GM13977 (cell line): Measurements from ENCODE around the gene ABCC6.
"Not testable (repeated sequence)": the region's sequence is repeated elsewhere in the genome, so short reads cannot be mapped to it uniquely, and the experiment has no call there.

Experiments used
- DNase-seq: peaks from one replicate; pipeline ENCODE4 v3.0.0; 2012; ENCODE audit warnings: low spot score
- in situ Hi-C: fragments of 300-500 bp; cut with MboI; formaldehyde crosslinking; loops from one replicate; pipeline ENCODE4 v1.12.0; 2022; ENCODE audit warnings: low sequenced_read_pairs, low pct_unique_long_range_greater_than_20kb, mixed read lengths, inconsistent platforms; ENCODE audit not compliant: unreplicated experiment

The ABCC6 gene

DNA sequence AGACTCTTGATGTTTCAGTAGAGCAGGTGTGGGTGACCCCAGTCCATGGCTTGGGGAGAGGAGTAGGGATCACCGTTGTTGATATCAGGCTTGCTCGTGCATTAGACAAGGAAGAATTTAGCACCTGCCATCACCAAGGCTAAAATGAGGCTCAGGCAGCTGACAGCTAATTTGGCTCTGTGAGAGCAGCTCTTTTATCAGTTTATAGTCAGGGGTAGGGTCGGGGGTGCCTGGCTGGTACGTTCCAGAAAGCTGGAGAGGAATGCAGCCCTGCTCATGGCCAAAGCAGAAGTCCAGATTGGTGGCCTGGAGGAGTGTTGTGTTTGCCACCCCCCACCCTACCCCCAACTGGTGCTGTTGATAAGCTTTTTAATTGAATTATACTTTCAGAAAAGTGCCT is 17.4 kb upstream of the ABCC6 start:
- DNase-seq, in situ Hi-C loops: not testable (repeated sequence)

DNA sequence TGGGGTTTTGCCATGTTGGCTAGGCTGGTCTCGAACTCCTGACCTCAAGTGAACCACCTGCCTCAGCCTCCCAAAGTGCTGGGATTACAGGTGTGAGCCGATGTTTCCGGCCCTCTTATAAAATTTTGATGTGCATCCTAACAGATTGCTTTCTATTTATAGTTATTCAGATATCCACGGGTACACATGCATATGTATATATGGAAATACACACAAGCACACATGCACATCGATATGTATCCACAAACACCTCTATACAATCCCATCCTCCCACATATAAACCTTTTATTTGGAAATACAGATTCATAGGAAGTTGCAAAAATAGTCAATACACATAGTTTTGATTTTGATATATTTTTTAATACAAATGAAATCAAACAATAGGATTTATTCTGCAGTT is 14.4 kb upstream of the ABCC6 start:
- DNase-seq, in situ Hi-C loops: not testable (repeated sequence)

DNA sequence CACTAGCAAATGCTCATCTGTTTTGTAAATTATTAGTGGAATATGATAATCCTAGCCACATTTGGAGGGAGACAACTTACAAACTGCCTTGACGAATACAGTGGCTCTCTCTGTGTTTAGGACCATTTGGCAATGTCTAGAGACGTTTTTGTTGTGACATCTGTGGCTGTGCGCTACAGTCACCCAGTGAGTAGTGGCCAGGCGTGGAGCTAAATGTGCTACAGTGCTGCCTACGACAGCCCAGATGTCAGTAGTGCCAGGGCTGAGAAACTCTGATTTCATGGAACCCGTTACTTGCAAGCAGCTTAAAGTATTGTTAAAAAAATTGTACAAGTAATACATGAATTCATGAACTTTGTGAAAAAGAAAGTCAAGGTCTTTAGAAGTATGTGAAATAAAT is 13.8 kb upstream of the ABCC6 start:
- in situ Hi-C loops, DNase-seq: not testable (repeated sequence)

DNA sequence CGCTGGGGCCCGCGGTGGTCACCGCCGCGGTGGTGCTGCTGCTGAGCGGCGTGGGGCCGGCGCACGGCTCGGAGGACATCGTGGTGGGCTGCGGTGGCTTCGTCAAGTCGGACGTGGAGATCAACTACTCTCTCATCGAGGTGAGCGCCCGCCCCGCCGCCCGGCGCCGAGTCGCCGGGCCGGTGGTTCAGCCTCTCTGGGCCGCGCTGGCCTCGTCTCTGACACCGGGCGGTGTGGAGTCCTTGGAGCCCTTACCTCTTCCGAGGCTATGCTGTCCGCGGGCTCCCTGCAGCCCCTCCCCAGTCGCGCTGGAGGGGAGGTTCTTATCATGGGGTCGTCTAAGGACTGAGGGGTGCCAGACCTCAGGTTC is 9.4 kb upstream of the ABCC6 start:
- in situ Hi-C loops: not testable (repeated sequence)

DNA sequence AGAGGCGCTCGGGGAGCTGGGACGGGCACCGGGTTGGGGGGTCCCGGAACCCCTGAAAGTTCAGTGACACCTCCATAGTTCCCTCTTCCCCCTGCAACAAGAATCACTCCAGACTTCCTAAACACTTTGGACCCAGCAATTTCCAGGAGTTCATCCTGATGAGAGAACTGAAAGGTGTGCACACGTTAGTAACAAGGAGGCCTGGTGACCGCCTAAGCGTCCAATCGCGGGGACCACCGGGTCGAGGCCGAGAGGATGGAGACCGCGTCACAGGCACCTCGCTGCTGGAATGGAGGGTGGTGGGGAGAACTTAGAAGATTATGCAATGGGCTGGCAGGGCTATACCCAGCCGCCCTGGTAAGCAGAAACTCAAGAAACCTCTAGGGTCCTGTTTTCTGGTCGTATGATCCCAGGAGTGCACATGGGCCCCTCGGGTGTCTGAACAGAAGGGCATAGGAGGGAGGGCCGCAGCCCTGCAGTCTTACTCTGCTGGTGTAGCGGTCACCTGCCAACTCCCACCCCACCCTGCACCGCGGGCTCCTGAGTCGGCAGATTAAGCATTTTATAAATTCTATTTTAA is 458 bp upstream of the ABCC6 start:
- DNase-seq, in situ Hi-C loops: not testable (repeated sequence)

More for the DNA sequence above, 9.4 kb upstream of the ABCC6 start:
- DNase-seq: not testable (repeated sequence)

DNA sequence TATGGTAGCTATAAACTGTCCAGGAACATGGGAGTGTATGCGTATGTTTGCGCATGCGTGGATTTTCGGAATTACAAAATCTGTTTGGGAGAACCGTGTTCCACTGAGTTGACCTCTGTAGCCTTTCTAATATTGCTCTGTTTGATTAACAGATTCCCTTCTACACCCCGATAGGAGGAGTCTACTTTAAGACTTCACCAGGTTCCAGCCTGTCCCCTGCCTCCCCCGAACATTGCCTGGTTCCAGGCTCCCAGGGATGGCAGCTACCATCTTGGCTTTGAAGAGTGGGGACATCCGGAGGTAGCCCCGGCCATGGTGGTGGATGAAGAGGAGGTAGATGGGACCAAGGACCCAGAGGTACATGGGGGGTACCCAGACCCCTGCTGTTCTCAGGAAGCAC is 1.9 kb downstream of the ABCC6 start:
- in situ Hi-C loops, DNase-seq: not testable (repeated sequence)

DNA sequence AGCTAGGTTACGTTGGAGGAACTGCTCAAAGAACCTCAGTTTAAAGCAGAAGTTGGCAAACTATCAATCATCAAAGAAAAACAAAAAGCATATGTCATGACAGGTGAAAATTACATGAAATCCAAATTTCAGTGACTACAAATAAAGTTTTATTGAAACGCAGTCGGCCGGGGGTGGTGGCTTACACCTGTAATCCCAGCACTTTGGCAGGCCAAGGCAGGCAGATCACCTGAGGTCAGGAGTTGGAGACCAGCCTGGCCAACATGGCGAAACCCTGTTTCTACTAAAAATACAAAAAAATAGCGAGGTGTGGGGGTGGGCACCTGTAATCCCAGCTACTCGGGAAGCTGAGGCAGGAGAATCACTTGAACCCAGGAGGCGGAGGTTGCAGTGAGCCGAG is 2.8 kb downstream of the ABCC6 start:
- DNase-seq: not testable (repeated sequence)

DNA sequence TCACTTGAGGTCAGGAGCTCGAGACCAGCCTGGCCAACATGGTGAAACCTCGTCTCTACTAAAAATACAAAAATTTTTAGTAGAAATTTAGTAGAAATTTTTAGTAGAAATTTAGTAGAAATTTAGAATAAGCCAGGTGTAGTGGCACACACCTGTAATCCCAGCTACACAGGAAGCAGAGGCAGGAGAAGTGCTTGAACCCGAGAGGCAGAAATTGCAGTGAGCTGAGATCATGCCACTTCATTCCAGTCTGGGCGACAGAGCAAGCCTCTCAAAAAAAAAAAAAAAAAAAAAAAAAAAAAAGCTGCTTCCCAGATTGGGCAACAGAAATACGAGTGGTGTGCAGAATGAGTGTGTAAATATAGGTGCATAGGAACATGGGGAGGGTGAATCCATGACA is 4.5 kb downstream of the ABCC6 start:
- DNase-seq, in situ Hi-C loops: not testable (repeated sequence)

More for the DNA sequence above, 2.8 kb downstream of the ABCC6 start:
- in situ Hi-C loops: not testable (repeated sequence)

DNA sequence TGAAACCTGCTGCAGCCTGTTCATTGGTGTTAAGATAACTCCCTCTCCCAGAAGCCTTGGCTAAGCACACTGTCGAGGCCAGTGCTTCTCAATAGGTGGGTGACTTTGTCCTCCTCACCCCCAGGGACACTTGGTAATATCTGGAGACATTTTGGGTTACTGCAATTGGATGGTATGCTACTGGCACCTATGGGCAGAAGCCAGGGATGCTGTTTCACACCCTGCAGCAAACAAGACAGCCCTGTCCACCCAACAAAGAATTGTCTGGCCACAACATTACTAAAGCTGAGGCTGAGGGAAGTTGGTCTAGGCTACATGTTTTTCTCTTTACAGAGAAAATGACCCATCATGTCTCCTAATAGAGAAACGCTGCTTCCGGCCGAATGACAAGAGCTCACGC is 4.9 kb downstream of the ABCC6 start:
- DNase-seq, in situ Hi-C loops: not testable (repeated sequence)

DNA sequence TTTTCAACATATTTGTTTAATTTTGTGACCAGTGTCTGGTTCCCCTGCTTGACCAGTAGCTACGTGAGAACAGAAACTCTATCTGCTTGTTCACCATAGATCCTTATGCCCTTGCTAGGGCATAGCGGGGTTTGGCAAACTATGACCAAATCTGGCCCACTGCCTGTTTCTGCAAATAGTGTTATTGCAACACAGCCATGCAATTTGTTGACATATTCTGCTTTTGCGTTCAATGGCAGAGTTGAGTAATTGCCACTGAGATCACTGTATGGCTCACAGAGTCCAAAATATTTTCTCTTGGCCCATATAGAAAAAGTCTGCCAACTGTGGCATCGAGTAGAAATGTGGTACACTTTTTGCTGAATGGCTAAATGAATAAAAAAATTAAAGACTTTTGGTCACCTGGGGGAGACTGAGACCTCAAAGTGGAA is 9.4 kb downstream of the ABCC6 start:
- in situ Hi-C loops, DNase-seq: not testable (repeated sequence)

DNA sequence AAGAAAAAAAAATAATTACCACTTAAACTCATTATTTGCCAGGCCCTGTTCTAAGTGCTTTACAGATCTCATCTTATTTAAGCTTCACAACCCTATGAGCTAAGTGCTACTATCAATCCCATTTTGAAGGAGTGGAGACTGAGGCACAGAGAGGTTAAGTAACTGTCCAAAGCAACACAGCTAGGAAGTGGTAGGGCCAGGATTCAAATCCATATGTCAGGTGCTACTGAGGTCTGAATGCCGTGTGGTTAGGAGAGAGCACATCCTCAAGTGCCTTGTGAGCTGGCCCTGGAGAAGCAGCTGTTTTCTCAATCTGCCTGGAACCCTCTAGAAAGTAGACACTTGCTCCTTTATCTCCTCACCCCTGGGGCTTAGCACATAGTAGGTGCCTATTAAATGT is 11.9 kb downstream of the ABCC6 start:
- DNase-seq, in situ Hi-C loops: not testable (repeated sequence)

DNA sequence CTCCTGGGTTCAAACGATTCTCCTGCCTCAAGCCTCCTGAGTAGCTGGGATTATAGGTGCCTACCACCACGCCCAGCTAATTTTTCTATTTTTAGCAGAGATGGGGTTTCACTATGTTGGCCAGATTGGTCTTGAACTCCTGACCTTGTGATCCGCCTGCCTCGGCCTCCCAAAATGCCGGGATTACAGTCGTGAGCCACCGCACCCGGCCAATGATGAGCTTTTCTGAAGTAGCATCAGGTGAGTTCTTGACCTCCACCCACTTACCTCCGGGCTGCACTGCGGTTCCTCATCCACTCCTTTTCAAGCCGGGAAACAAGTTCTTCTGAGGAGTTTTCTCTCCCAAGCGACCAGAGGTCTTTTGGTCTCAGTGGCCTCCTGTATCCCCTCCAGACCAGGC is 14.8 kb downstream of the ABCC6 start:
- DNase-seq, in situ Hi-C loops: not testable (repeated sequence)

DNA sequence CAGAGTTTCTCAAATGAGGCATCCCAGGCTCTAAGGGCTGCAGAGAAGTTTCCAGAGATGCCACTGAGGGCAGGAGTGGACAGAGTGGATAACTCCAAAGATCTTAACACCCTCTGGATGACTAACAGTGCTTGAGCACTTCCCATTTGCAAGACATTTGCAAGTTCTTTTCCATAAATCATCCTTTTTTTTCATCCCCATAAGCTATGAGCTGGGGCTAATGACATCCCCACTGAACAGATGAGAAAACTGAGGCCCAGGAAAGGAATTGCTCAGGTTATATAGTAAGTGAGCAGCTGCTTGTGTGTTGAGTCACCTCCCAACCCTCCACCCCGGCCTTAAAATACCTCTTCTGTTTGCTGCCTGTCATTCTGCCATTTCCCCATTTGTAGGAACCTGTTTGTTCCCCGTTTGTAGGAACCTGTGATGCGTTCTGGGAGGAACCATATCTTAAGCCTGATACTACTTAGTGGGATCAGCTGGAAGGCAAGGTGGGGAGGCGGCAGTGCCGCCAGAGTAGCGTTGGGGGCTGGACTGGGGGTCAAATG is 15.4 kb downstream of the ABCC6 start:
- in situ Hi-C loops, DNase-seq: not testable (repeated sequence)

DNA sequence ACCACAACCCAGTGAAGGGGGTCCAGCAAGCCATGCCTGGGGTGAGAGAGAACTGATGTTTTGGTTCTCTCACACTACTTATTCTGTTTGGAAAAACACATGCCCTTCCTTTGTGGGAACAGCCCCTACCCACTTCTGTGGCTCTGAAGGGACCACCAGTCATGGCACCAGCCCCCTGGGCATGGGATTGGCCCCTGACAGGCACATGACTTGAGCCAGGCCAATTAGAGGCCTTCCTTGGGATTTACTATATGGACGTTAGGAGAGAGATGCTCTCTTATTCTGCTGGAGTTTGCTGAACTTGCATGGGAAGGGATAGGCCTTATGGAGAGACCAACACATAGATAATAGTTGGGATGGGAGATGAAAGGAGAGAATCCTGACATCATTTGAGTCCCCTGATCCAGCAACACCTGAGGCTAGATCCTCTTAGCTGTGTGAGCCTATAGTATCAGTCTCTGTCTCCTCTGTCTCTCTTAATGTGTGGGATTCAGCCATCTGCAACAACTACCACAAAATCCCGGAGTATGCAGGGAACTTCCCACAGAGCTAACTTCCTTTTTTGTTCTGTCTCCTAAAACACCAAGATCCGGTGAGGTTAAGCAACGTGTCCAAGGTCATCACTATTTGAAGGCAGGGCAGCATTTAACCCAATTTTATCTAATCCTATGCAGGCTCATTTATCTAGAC is 16.1 kb downstream of the ABCC6 start:
- DNase-seq, in situ Hi-C loops: not testable (repeated sequence)

DNA sequence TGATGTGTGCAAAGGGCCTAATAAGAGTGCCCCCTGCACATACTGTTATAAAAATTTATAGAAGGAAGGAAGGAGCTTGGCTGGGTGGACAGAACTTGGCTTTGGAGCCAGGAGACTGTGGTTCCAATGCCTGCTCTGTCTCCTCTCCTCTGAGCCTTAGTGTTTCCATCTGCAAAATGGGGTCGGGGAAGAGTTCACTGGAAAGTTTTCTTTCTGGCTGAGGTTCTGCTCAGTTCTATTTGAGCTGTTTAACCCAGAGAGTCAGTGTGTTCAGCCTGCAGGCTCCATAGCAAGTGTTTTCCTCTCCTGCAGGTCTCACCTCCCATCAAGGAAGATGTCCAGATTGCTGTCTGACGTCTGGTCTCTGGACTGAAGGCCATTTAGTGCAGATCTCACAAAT is 17.4 kb downstream of the ABCC6 start:
- in situ Hi-C loops, DNase-seq: not testable (repeated sequence)

DNA sequence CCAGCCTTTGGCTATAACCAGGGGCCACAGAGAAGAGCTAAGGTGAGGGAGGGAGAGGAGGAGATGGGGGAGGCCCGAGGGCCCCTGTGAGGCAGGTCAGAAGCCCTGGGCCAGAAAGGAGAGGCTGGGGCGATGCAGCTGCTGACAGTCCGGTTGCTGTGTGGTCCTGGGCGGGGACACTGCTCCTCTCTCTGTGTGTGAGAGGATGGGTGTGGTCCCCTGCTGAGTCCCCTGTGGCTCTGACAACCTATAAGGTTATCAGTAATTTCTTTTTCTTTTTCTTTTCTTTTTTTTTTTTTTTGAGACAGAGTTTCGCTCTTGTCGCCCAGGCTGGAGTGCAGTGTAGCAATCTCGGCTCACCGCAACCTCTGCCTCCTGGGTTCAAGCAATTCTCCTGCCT is 18.7 kb downstream of the ABCC6 start:
- in situ Hi-C loops, DNase-seq: not testable (repeated sequence)

DNA sequence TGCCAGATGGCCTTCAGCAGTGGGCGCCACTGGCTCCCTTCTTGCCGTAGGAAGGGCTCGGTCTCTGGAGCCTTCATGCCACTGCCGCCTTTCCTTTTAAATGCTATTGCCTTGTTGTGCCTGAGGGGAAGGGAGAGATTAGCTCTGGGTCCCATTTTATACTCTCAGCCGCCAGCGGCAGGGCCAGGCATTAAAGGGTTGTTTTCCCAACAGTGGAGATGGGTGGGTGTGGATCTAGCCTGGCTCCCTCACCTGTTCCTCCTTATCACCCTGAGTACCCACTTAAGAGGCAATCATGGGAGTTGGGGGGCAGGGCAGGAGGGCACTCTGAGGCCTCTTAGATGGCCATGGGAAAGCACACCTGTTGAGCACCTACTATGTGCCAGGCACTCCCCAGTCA is 19.8 kb downstream of the ABCC6 start:
- DNase-seq, in situ Hi-C loops: not testable (repeated sequence)

DNA sequence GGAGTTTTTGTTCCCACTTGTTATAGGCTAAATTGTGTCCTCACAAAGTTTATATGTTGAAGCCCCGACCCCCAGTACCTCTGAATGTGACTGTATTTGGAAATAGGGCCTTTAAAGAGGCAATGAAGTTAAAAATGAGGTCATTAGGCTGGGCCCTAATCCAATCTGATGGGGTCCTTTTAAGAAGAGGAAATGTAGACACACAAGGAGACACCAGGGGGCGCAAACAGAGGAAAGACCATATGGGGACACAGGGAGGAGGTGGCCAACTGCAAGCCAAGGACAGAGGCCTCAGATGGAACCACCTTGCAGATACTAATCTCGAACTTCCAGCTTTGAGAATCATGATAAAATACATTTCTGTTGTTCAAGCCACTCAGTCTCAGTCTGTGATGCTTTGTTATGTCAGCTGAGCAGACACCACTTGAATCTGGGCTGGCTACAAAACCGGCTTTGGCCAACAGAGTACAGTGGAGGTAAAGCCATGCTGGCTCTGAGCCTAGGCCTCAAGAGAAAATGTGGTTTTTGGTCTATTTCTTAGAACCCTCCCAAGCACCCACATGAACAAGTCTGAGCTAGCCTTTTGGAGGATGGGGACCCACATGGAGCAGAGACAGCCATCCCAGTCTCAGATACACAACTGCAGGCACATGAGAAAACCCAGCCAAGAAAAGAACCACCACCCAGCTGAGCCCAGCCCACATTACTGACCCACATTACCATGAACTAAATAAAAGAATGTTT is 20.7 kb downstream of the ABCC6 start:
- in situ Hi-C loops, DNase-seq: not testable (repeated sequence)
